RCC 7860 (cell line): Measurements from ENCODE around the gene CDX4.
"Not testable (repeated sequence)": the region's sequence is repeated elsewhere in the genome, so short reads cannot be mapped to it uniquely, and the experiment has no call there.

Experiments used
- DNase-seq: peaks from one replicate; pipeline ENCODE4 v3.0.0-alpha.2; 2015; ENCODE audit warnings: low spot score
- FAIRE-seq: peaks from 2 replicates; lab custom pipeline; 2012; peaks lifted over from hg19 to GRCh38; lab: Jason Lieb, UNC

Gene CDX4, protein sequence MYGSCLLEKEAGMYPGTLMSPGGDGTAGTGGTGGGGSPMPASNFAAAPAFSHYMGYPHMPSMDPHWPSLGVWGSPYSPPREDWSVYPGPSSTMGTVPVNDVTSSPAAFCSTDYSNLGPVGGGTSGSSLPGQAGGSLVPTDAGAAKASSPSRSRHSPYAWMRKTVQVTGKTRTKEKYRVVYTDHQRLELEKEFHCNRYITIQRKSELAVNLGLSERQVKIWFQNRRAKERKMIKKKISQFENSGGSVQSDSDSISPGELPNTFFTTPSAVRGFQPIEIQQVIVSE

DNA sequence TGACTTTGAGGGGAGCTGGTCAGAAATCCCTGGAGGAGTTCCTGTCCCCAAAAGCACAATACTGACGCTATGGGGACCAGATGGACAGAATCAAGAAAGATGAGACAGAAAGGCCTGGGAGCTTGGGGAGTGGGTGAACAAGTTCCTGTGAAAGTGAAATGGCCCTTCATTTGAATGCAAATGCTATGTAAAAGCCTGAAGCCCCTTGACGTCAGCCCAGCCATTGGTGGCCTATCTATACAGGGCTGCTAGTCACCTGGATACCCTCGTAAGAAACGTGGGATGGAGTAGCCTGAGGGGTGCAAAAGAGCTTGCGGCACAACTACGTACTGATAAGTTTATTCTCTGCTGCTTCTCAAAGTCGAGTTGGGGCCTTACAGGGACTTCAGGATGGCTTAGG, at the start of gene CDX4:
Gene CDX4, plus strand, starts transcription at position 223 of the 400 bp plus-strand sequence. CDS start 201 bp downstream, outside the sequence.
- FAIRE-seq (no peak), DNase-seq (no peak)

DNA sequence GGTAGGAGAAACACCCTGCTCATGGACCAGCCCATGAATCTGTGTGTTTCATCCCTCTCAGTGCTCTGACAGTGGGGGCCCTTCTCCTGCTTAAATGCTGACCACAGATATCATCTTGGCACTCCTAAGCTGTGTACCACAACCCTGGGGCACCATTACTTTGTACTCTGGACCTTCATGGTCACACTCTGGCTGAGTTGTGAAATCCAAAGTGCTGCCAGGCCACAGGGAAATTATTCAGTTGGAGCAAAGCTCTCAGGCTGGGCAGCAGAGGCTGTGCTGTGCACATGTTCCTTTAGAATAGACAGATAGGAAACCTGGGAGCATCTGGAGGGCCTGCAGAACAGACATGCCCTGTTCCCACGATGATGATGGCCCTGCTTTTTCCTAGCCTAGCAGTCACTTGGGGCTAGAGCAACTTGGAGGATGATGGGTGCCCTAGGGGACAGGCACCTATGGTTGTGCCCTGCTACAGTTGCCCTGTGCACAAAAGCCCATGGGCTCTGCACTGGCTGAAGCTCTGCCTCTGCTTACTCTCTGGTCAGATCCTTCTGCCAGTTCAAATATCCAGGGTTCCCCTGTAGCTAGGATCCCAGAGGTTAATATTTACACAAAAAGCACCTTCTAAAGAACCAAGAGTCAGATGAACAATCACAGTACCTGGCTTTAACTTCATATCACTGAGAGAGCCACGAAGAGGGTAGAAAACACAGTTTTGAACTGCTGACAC, 48.5 kb upstream of the CDX4 start:
- DNase-seq, result no peak
- FAIRE-seq, result no peak

DNA sequence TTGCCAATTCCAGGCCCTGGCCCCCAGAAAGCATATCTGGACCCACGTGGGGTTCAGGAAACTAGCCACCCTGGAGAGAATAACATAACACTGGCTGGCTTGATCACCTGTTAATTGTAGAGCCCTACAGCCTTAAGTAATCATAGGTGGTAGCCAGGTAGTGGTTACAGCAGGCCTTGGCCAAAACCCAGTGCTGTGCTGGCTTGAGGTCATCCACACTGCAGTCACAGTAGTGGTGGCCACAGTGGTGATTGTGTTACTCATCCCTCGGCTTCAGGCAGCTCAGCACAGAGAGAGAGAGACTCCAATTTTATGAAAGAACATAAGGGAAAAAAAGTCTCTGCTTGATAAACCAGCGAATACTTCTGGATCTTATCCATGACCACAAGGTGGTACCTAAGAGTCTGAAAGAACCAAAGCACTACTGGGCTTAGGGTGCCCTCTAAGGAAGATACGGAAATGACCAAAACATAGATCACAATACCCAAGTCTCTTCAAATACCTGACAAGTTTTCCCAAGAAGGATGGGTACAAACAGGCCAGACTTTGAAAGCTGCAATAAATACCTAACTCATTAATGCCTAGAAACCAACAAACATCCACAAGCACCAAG, 46.6 kb upstream of the CDX4 start:
- no peak for FAIRE-seq

DNA sequence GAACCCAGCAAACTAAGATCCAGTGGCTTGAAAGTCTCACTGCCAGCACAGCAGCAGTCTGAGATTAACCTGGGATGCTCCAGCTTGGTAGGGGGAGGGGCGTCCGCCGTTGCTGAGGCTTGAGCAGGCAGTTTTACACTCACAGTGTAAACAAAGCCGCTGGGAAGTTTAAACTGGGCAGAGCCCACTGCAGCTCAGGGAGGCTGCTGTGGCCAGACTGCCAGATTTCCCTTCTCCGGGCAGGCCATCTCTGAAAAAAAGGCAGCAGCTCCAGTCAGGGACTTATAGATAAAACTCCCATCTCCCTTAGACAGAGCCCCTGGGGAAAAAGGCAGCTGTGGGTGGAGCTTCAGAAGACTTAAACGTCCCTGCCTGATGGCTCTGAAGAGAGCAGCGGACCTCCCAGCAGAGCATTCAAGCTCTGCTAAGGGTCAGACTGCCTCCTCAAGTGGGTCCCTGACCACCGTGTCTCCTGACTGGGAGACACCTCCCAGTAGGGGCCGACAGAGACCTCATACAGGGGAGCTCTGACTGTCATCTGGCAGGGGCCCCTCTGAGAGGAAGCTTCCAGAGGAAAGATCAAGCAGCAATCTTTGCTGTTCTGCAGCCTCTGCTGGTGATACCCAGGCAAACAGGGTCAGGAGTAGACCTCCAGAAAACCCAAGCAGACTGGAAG, 45.1 kb upstream of the CDX4 start:
- FAIRE-seq (no peak), DNase-seq (no peak)

More for the DNA sequence above, 46.6 kb upstream of the CDX4 start:
- no peak for DNase-seq

DNA sequence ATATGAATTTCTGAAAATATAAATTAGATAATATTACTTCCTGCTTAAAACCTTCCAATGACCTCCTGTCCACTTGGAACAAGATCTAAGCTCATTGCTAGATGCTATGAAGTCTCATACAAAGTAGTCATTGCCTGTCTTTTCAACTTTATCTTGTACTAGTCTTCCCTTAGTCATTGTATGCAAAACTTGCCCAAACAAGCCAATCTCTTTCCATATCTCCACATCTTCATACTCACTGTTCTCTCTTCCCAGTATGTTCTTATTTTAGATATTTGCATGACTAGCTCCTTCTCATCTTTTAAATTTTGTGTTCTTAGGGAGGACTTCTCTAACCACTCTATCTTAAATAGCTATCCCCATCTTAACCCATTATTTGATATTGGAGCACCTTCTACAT, 33.9 kb upstream of the CDX4 start:
- no peak for DNase-seq
- FAIRE-seq, result no peak

DNA sequence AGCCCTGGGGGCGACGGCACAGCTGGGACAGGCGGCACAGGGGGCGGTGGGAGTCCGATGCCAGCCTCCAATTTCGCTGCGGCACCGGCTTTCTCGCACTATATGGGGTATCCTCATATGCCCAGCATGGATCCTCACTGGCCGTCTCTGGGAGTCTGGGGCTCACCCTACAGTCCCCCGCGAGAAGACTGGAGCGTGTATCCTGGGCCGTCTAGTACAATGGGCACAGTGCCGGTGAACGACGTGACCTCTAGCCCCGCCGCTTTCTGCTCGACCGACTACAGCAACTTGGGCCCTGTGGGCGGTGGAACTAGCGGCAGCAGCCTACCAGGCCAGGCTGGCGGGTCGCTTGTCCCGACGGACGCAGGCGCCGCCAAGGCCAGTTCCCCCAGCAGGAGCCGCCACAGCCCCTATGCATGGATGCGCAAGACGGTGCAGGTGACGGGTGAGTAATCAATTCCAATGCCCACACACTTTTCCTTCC, 500 bp downstream of the CDX4 start:
- FAIRE-seq (no peak), DNase-seq (no peak)

DNA sequence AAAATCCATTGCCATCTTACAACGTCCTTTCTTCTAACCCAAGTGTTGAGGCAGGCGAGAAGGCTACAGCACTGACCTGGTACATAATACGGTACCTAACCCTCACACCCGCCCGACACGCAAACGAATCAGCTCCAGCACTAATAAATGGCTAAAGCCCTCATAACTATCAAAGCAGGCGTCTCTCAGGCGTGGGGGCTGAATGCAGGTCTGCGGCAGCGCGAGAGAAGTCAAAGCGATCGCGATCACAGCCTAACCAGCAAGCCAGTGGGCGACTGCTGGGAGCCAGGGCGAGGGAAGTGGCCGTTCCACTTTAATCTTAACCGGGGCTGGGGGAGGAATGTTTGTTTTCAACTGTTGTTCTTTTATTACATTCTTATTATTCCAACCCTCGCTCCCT, 1.5 kb downstream of the CDX4 start:
- DNase-seq (no peak), FAIRE-seq (no peak)

DNA sequence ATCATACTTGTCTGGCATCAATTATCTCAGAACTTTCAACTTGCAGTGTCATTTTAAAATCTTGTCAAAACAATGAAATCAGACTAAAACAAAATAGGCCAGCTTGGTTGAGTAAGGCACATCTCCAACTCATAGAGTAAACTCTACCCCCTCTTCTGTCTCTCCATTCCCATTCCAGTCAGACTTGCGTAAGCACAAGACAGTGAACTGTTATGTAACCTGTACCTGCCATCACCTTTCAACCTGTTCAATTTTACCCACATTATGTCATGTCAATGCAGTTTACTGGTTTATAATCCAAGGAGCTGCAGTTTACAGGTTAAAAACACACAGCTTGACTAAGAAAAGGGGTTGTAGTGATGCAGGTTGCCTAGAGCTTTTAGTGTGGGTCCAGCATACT, 8.3 kb downstream of the CDX4 start:
- FAIRE-seq, result no peak

DNA sequence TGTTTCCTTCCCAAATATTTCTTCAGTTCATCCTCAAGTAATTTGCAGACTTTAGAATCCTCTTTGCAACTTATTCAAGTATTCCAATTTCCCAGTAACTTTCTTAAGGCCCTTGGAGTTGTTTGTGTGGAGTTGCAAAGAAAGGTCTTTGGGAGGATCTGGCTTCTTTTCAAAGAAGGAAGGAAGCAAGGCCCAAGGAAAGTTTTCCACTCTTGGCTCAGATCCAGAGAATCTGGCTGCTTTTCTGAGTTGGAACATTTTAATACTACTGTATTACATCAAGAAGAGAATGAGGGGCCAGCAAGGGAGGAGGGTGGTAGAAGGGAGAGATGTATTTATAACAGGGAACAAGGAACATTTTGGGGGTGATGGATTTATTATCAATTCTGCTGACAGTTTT, 10.5 kb downstream of the CDX4 start:
- no peak for FAIRE-seq

More for the DNA sequence above, 8.3 kb downstream of the CDX4 start:
- no peak for DNase-seq

DNA sequence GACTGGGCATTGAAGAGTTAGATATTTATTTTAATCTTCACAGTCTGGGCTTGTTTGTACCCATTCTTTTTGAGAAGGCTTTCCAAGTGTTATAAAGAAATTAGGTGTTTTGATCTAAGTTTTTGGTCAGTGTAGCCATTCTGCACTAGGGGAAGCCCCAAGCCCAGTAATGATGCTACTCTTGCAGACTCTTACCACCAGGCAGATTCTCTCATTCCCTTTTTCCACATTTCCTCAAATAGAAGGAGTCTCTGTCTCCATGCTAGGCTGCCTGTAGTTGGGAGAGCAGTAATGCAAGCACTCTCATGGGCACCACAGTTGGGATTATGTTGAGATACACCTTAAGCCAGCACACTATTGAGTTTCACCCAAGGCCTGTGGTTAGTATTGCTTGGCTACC, 21.5 kb downstream of the CDX4 start:
- no peak for DNase-seq
- no peak for FAIRE-seq

More for the DNA sequence above, 10.5 kb downstream of the CDX4 start:
- DNase-seq, result no peak

DNA sequence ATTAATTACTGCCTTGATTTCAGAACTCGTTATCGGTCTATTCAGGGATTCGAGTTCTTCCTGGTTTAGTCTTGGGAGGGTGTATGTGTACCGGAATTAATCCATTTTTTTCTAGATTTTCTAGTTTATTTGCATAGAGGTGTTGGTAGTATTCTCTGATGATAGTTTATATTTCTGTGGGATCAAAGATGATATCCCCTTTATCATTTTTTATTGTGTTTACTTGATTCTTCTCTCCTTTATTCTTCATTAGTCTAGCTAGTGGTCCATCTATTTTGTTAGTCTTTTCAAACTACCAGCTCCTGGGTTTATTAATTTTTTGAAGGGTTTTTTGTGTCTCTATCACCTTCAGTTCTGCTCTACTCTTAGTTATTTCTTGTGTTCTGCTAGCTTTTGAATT, 32.1 kb downstream of the CDX4 start:
- DNase-seq (no peak), FAIRE-seq (no peak)

DNA sequence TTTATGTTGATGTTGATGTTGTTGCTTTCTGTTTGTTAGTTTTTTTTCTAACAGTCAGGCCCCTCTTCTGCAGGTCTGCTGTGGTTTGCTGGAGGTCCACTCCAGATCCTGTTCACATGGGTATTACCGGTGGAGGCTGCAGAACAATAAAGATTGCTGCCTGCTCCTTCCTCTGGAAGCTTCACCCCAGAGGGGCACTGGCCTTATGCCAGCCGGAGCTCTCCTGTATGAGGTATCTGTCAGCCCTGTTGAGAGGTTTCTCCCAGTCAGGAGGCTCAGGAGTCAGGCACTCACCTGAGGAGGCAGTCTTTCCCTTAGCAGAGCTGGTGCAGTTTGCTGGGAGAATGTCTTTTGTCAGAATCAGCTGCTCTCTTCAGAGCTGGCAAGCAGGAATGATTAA, 34.7 kb downstream of the CDX4 start:
- no peak for FAIRE-seq
- DNase-seq, result no peak

DNA sequence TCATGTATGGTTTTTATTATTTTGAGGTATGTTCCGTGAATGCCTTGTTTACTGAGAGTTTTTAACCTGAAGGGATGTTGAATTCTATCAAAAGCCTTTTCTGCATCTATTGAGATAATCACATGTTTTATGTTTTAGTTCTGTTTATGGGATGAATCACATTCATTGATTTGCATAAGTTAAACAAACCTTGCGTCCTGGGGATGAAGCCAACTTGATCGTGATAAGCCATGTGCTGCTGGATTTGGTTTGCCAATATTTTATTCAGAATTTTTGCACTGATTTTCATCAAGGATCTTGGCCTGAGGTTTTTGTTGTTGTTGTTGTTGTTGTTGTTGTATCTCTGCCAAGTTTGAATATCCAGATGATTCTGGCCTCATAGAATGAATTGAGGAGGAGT, 43.8 kb downstream of the CDX4 start:
- FAIRE-seq, result no peak
- DNase-seq, result no peak

DNA sequence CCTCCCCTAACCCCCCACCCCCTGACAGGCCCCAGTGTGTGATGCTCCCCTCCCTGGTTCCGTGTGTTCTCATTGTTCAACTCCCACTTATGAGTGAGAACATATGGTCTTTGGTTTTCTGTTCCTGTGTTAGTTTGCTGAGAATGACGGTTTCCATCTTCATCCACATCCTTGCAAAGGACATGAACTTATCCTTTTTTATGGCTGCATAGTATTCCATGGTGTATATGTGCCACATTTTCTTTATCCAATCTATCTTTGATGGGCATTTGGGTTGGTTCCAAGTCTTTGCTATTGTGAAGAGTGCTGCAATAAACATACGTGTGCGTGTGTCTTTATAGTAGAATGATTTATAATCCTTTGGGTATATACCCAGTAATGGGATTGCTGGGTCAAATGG, 45.3 kb downstream of the CDX4 start:
- DNase-seq, FAIRE-seq: not testable (repeated sequence)
